Hepatocyte (in vitro differentiated cells): ENCODE data around the gene ADGRA3.

Experiments used
- EZH2 ChIP-seq: fragments of 200-600 bp; sonication (generic); IDR thresholded peaks from 2 replicates; pipeline ENCODE4 v1.6.1; 2016; ENCODE audit warnings: antibody characterized with exemption, mild to moderate bottlenecking, borderline replicate concordance
- TF ChIP-seq, protein P1 (sequence below): fragments of 200-600 bp; sonication (generic); IDR thresholded peaks from 2 replicates; pipeline ENCODE4 v1.5.1; 2016; ENCODE audit warnings: antibody characterized with exemption, mild to moderate bottlenecking; ENCODE audit not compliant: poor library complexity

DNA sequence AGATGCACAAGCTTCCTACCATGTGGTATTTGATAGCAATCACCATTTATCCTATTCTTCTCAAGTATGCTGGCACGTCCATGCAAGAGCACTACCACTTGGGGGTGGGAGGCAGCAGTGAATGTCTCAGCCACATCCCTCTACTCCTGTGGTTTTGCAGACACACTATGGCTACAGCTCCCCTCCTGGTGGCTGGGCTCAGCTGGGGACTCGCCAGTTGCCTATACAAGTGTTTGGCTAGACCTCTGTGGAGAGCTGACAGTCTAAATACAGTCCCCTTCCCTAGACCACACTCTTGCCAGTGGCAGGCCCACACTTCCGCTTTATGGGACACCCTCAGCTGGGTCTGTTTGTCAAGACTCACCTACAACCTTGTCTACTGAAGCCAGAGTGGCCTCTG, 53.2 kb downstream of the ADGRA3 start:
- TF ChIP-seq, protein P1, sequence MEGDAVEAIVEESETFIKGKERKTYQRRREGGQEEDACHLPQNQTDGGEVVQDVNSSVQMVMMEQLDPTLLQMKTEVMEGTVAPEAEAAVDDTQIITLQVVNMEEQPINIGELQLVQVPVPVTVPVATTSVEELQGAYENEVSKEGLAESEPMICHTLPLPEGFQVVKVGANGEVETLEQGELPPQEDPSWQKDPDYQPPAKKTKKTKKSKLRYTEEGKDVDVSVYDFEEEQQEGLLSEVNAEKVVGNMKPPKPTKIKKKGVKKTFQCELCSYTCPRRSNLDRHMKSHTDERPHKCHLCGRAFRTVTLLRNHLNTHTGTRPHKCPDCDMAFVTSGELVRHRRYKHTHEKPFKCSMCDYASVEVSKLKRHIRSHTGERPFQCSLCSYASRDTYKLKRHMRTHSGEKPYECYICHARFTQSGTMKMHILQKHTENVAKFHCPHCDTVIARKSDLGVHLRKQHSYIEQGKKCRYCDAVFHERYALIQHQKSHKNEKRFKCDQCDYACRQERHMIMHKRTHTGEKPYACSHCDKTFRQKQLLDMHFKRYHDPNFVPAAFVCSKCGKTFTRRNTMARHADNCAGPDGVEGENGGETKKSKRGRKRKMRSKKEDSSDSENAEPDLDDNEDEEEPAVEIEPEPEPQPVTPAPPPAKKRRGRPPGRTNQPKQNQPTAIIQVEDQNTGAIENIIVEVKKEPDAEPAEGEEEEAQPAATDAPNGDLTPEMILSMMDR, result no peak
- TF ChIP-seq EZH2, result no peak
